Measurements from ENCODE around the gene NEDD4L.

Gene NEDD4L

GRCh38 chr18:58389745-58390144 is 345.7 kb downstream of the NEDD4L start:
- no peak for DNase-seq

GRCh38 chr18:58390399-58390798 is 346.4 kb downstream of the NEDD4L start:
- no peak for DNase-seq

- no peak for DNase-seq
Observed at GRCh38 chr18:58391231-58391825, 347.3 kb downstream of the NEDD4L start.

- no peak for DNase-seq
Observed at GRCh38 chr18:58391932-58392323, 347.9 kb downstream of the NEDD4L start.

GRCh38 chr18:58392324-58393000 is 348.4 kb downstream of the NEDD4L start:
- DNase-seq: no peak

GRCh38 chr18:58393295-58393694 is 349.3 kb downstream of the NEDD4L start:
- no peak for DNase-seq

GRCh38 chr18:58394046-58394445 is 350.0 kb downstream of the NEDD4L start:
- no peak for DNase-seq

- no peak for DNase-seq
Observed at GRCh38 chr18:58394602-58395425, 350.8 kb downstream of the NEDD4L start.

GRCh38 chr18:58396144-58396543 is 352.1 kb downstream of the NEDD4L start:
- DNase-seq: no peak

GRCh38 chr18:58396966-58397365 is 352.9 kb downstream of the NEDD4L start:
- DNase-seq: no peak

GRCh38 chr18:58397385-58398132 is 353.5 kb downstream of the NEDD4L start:
- no peak for DNase-seq

GRCh38 chr18:58398648-58399398 is 354.8 kb downstream of the NEDD4L start:
- DNase-seq: no peak

- no peak for DNase-seq
Observed at GRCh38 chr18:58400331-58400870, 356.4 kb downstream of the NEDD4L start.

GRCh38 chr18:58401191-58401590 is 357.2 kb downstream of the NEDD4L start:
- DNase-seq: no peak

- DNase-seq: no peak
Observed at GRCh38 chr18:58402247-58402646, 358.2 kb downstream of the NEDD4L start.

- DNase-seq: no peak
Observed at GRCh38 chr18:58402951-58403702, 359.1 kb downstream of the NEDD4L start.

GRCh38 chr18:58403799-58404455 is 359.9 kb downstream of the NEDD4L start:
- DNase-seq: no peak

GRCh38 chr18:58405107-58405898 is 361.3 kb downstream of the NEDD4L start:
- DNase-seq: no peak

- DNase-seq: no peak
Observed at GRCh38 chr18:58407263-58407648, 363.2 kb downstream of the NEDD4L start.
